Mammary epithelial cell (primary cell): ENCODE data around the gene MCAT.

Source experiments
- EZH2 ChIP-seq: IDR thresholded peaks from 2 replicates; pipeline ENCODE4 v1.6.1; 2012; ENCODE audit warnings: low read length, inconsistent platforms, borderline replicate concordance
- TF ChIP-seq, protein P1 (sequence below), 2 donors: IDR thresholded peaks in 1 of 2; conservative IDR thresholded peaks in 1 of 2; 2 replicates each; pipeline ENCODE4 v1.5.1; 2011 to 2012; ENCODE audit warnings: inconsistent platforms in 2 of 2, low read length in 2 of 2, mild to moderate bottlenecking in 2 of 2, control low read depth in 1 of 2, low read depth in 1 of 2; ENCODE audit not compliant: insufficient read depth in 1 of 2; ENCODE audit errors: extremely low read depth in 1 of 2

DNA sequence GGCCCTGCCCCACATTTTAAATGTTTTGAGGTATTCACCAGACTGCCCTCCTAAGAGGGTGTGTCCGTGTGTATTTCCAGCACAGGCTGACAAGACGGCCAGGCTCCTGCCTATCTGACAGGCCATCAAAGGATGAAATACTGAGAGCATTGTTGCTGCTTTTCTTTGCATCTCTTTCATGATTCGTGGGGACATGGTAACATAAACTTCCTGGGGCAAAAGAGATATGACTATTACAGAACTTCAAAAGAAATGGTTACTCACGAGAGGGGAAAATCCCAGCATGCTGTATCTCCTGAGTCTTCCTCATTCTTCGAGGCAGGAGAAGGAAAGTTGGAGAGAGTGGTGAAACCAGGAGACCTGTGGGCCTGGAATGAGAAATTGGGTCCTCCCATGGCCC, 43.0 kb downstream of the MCAT start:
- TF ChIP-seq, protein P1, sequence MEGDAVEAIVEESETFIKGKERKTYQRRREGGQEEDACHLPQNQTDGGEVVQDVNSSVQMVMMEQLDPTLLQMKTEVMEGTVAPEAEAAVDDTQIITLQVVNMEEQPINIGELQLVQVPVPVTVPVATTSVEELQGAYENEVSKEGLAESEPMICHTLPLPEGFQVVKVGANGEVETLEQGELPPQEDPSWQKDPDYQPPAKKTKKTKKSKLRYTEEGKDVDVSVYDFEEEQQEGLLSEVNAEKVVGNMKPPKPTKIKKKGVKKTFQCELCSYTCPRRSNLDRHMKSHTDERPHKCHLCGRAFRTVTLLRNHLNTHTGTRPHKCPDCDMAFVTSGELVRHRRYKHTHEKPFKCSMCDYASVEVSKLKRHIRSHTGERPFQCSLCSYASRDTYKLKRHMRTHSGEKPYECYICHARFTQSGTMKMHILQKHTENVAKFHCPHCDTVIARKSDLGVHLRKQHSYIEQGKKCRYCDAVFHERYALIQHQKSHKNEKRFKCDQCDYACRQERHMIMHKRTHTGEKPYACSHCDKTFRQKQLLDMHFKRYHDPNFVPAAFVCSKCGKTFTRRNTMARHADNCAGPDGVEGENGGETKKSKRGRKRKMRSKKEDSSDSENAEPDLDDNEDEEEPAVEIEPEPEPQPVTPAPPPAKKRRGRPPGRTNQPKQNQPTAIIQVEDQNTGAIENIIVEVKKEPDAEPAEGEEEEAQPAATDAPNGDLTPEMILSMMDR (conservative IDR thresholded peaks at IDR 0.05 in 1 of 2, IDR thresholded peaks at IDR 0.05 in 1 of 2; ENCODE audit: extremely low read depth in 1 of 2, insufficient read depth in 1 of 2, low read depth in 1 of 2, low read length in 2 of 2): no peak
- no peak for TF ChIP-seq EZH2
